Right cardiac atrium (tissue), 5 donors: ENCODE results near the gene CEMIP. TPM values are rescaled to one million over a fixed set of nuclear protein-coding genes. Genes with fewer than 3 reads are reported as not detected.

Experiments
- ATAC-seq, 2 donors: fragments of 200-7000 bp; cut with Tn5 transposase; one replicate each; pipeline versions ENCODE4 v1.8.0 to v1.9.1; 2020; ENCODE audit warnings: moderate library complexity in 2 of 2, mild to moderate bottlenecking in 1 of 2
- DNase-seq, 3 donors: peaks; one replicate each; pipeline ENCODE4 v3.0.0-alpha.2; 2020
- H3K27ac ChIP-seq: one replicate; pipeline ENCODE4 v1.5.1; 2013; ENCODE audit warnings: mild to moderate bottlenecking, low read length, control low read depth, moderate library complexity
- H3K27me3 ChIP-seq: one replicate; pipeline ENCODE4 v1.6.1; 2013; ENCODE audit not compliant: control insufficient read depth, insufficient read depth
- H3K4me1 ChIP-seq: one replicate; pipeline ENCODE4 v1.6.1; 2013; ENCODE audit warnings: low read length; ENCODE audit not compliant: control insufficient read depth, insufficient read depth
- H3K4me3 ChIP-seq: one replicate; pipeline ENCODE4 v1.5.1; 2013; ENCODE audit warnings: low read length, control low read depth
- H3K9me3 ChIP-seq: one replicate; pipeline ENCODE4 v1.6.1; 2013; ENCODE audit warnings: low read length; ENCODE audit not compliant: control insufficient read depth
- WGBS: extraction: QIAGEN DNeasy Blood & Tissue Kit; methylation state at CpG from one replicate; pipeline ENCODE4 v1.1.7; 2013; 5-methylcytosine and 5-hydroxymethylcytosine counted together
- intact Hi-C, 4 donors: fragments of 100-400 bp; cut with DNase I; formaldehyde crosslinking; loops; one replicate each; pipeline versions ENCODE4 v1.11.0 to v1.14.0; 2022 to 2023
- polyA plus RNA-seq: library from polyadenylated mRNA; stranded (reverse); fragments of 200-250 nt; gene quantifications from one replicate; pipeline ENCODE4 v1.2.3, GENCODE V29; 2013
- total RNA-seq, 4 donors: library from RNA; stranded (reverse); fragmentation: NEBNext Ultra II Directional; extraction: Animal tissue kit (Norgen Biotek cat#: 25700); gene quantifications; one replicate each; pipeline ENCODE4 v1.2.1, GENCODE V29; 2021
- donor health status: healthy with polysubstance abuse.
- donor health status: DM: no; HTN: yes; CAD: no.
- donor health status: DM: no; HTN: no; CAD: no.
- donor health status: DM: no; HTN: yes; CAD: no; lungs with severe emphysema.
- donor health status: DM: yes; HTN: yes; CAD: no.

CEMIP gene
- total and polyA plus RNA-seq, 5 donors: 0.23 to 3.9 (median 2.6) TPM

GRCh38 chr15:80876348-80876674, 97.1 kb downstream of the CEMIP start:
- intact Hi-C loops: no loop called here
- no peak overlapping the region for H3K4me3 ChIP-seq
- peaks cover 9% of the 10 kb centered on the region for H3K4me1 ChIP-seq
- no peaks in the 10 kb centered on the region for H3K27me3 ChIP-seq
- H3K9me3 ChIP-seq: no peaks in the 10 kb centered on the region
- 66% methylated on average over 4 of the region's 4 CpGs for WGBS
- no peak overlapping the region for H3K27ac ChIP-seq
- ATAC-seq: peak in 1 of 2 donors; percentile 7
- no peak for DNase-seq

GRCh38 chr15:80878242-80878866, 99.2 kb downstream of the CEMIP start:
- intact Hi-C loops: no loop called here
- ATAC-seq: no peak
- no peaks in the 10 kb centered on the region for H3K27me3 ChIP-seq
- DNase-seq: no peak
- H3K4me1 ChIP-seq: peaks cover 9% of the 10 kb centered on the region
- no peak overlapping the region for H3K27ac ChIP-seq
- H3K4me3 ChIP-seq: no peak overlapping the region
- WGBS: 92% methylated on average over 3 of the region's 3 CpGs
- no peaks in the 10 kb centered on the region for H3K9me3 ChIP-seq

GRCh38 chr15:80878867-80879250, 99.7 kb downstream of the CEMIP start:
- intact Hi-C loops: no loop called here
- Histone ChIP-seq H3K4me1 (peaks cover 9% of the 10 kb centered on the region), H3K4me3 (no peak overlapping the region), H3K9me3 (no peaks in the 10 kb centered on the region), H3K27me3 (no peaks in the 10 kb centered on the region), H3K27ac (no peak overlapping the region)
- ATAC-seq (no peak), DNase-seq (no peak)
- WGBS: 87% methylated on average over 2 of the region's 2 CpGs

- no peak overlapping the region for H3K4me3 ChIP-seq
- DNase-seq (no peak), ATAC-seq (no peak)
- intact Hi-C loops: no loop called here
- H3K9me3 ChIP-seq: no peaks in the 10 kb centered on the region
- no peaks in the 10 kb centered on the region for H3K27me3 ChIP-seq
- peaks cover 9% of the 10 kb centered on the region for H3K4me1 ChIP-seq
- 46% methylated on average over 3 of the region's 3 CpGs for WGBS
- no peak overlapping the region for H3K27ac ChIP-seq
These were observed 100.9 kb downstream of the CEMIP start for GRCh38 chr15:80880086-80880485.

- H3K27me3 ChIP-seq: no peaks in the 10 kb centered on the region
- H3K9me3 ChIP-seq: no peaks in the 10 kb centered on the region
- DNase-seq (no peak), ATAC-seq (no peak)
- intact Hi-C loops: no loop called here
- H3K27ac ChIP-seq: no peak overlapping the region
- no peak overlapping the region for H3K4me3 ChIP-seq
- no peaks in the 10 kb centered on the region for H3K4me1 ChIP-seq
- 85% methylated on average over 2 of the region's 2 CpGs for WGBS
These were observed 104.5 kb downstream of the CEMIP start for GRCh38 chr15:80883641-80884040.

GRCh38 chr15:80885016-80885579, 105.9 kb downstream of the CEMIP start:
- DNase-seq: no peak
- no peaks in the 10 kb centered on the region for H3K9me3 ChIP-seq
- no peak overlapping the region for H3K27ac ChIP-seq
- peak; percentile 68 to 93 for ATAC-seq
- intact Hi-C loops: no loop called here
- no peak overlapping the region for H3K4me3 ChIP-seq
- no peaks in the 10 kb centered on the region for H3K4me1 ChIP-seq
- 57% methylated on average over 6 of the region's 6 CpGs for WGBS
- no peaks in the 10 kb centered on the region for H3K27me3 ChIP-seq

- ATAC-seq (no peak), DNase-seq (no peak)
- H3K9me3 ChIP-seq: no peaks in the 10 kb centered on the region
- no peak overlapping the region for H3K4me3 ChIP-seq
- no peaks in the 10 kb centered on the region for H3K4me1 ChIP-seq
- 77% methylated on average over 4 of the region's 4 CpGs for WGBS
- H3K27ac ChIP-seq: no peak overlapping the region
- H3K27me3 ChIP-seq: no peaks in the 10 kb centered on the region
- intact Hi-C loops: no loop called here
These were observed 108.0 kb downstream of the CEMIP start for GRCh38 chr15:80887148-80887547.

- Histone ChIP-seq H3K4me1 (no peaks in the 10 kb centered on the region), H3K9me3 (no peaks in the 10 kb centered on the region), H3K27ac (no peak overlapping the region), H3K4me3 (no peak overlapping the region), H3K27me3 (no peaks in the 10 kb centered on the region)
- WGBS: 97% methylated on average over 3 of the region's 3 CpGs
- ATAC-seq (no peak), DNase-seq (no peak)
- intact Hi-C loops: no loop called here
These were observed 109.7 kb downstream of the CEMIP start for GRCh38 chr15:80888846-80889245.

GRCh38 chr15:80890341-80891005, 111.3 kb downstream of the CEMIP start:
- DNase-seq (peak in 1 of 3 donors; percentile 41), ATAC-seq (peak; percentile 41 to 80)
- H3K4me1 ChIP-seq: no peaks in the 10 kb centered on the region
- H3K9me3 ChIP-seq: no peaks in the 10 kb centered on the region
- H3K27me3 ChIP-seq: no peaks in the 10 kb centered on the region
- H3K4me3 ChIP-seq: no peak overlapping the region
- H3K27ac ChIP-seq: no peak overlapping the region
- intact Hi-C loops: no loop called here
- WGBS: 78% methylated on average over 8 of the region's 8 CpGs

GRCh38 chr15:80891006-80891405, 111.8 kb downstream of the CEMIP start:
- Histone ChIP-seq H3K27ac (no peak overlapping the region), H3K9me3 (no peaks in the 10 kb centered on the region), H3K4me1 (no peaks in the 10 kb centered on the region), H3K27me3 (no peaks in the 10 kb centered on the region), H3K4me3 (no peak overlapping the region)
- intact Hi-C loops: no loop called here
- no peak for DNase-seq
- ATAC-seq: no peak

GRCh38 chr15:80892414-80892813, 113.2 kb downstream of the CEMIP start:
- DNase-seq: no peak
- H3K27ac ChIP-seq: no peak overlapping the region
- H3K27me3 ChIP-seq: no peaks in the 10 kb centered on the region
- no peak overlapping the region for H3K4me3 ChIP-seq
- H3K9me3 ChIP-seq: no peaks in the 10 kb centered on the region
- H3K4me1 ChIP-seq: no peaks in the 10 kb centered on the region
- 87% methylated on average over 5 of the region's 5 CpGs for WGBS
- intact Hi-C loops: no loop called here
- no peak for ATAC-seq
